Neuronal stem cell (in vitro differentiated cells): Measurements from ENCODE around the gene KRT15.

ENCODE experiments used
- DNase-seq: peaks from one replicate; pipeline ENCODE4 v3.0.0-alpha.2; 2013; ENCODE audit warnings: low spot score
- H2AFZ ChIP-seq: one replicate; pipeline ENCODE4 v1.6.1; 2013; ENCODE audit warnings: mild to moderate bottlenecking, low read length, inconsistent platforms
- H2AK5ac ChIP-seq: 2 replicates; pipeline ENCODE4 v1.6.1; 2013; ENCODE audit warnings: low read depth, mild to moderate bottlenecking, inconsistent platforms, low read length, moderate library complexity, mixed read lengths
- H2BK120ac ChIP-seq: 2 replicates; pipeline ENCODE4 v1.6.1; 2013; ENCODE audit warnings: low read depth, mild to moderate bottlenecking, inconsistent platforms, low read length, moderate library complexity, mixed read lengths
- H2BK12ac ChIP-seq: one replicate; pipeline ENCODE4 v1.6.1; 2013; ENCODE audit warnings: low read length, inconsistent platforms
- H2BK15ac ChIP-seq: 2 replicates; pipeline ENCODE4 v1.6.1; 2013; ENCODE audit warnings: mild to moderate bottlenecking, low read length, inconsistent platforms, mixed read lengths
- H2BK5ac ChIP-seq: one replicate; pipeline ENCODE4 v1.6.1; 2013; ENCODE audit warnings: inconsistent platforms, mild to moderate bottlenecking, low read length, moderate library complexity
- H3K14ac ChIP-seq: one replicate; pipeline ENCODE4 v1.6.1; 2013; ENCODE audit warnings: low read length, inconsistent platforms
- H3K18ac ChIP-seq: 2 replicates; pipeline ENCODE4 v1.6.1; 2013; ENCODE audit warnings: low read length, inconsistent platforms
- H3K23ac ChIP-seq: 2 replicates; pipeline ENCODE4 v1.6.1; 2013; ENCODE audit warnings: low read depth, mild to moderate bottlenecking, mixed read lengths, low read length, inconsistent platforms; ENCODE audit not compliant: poor library complexity
- H3K27ac ChIP-seq: replicated peaks from 3 replicates; pipeline ENCODE4 v1.5.1; 2013; ENCODE audit warnings: low read length, inconsistent platforms
- H3K27me3 ChIP-seq, 3 experiments: 2 replicates each; pipeline ENCODE4 v1.6.1; 2013; ENCODE audit warnings: low read length in 3 of 3, mild to moderate bottlenecking in 2 of 3, inconsistent platforms in 1 of 3, low read depth in 1 of 3, mixed read lengths in 1 of 3, moderate library complexity in 1 of 3; ENCODE audit not compliant: control insufficient read depth in 3 of 3, insufficient read depth in 3 of 3
- H3K36me3 ChIP-seq, 2 donors: replicated peaks in 1 of 2; 2 replicates each; pipeline ENCODE4 v1.6.1; 2013; ENCODE audit warnings: low read length in 2 of 2; ENCODE audit not compliant: control insufficient read depth in 2 of 2, insufficient read depth in 2 of 2
- H3K4ac ChIP-seq: 2 replicates; pipeline ENCODE4 v1.6.1; 2013; ENCODE audit warnings: inconsistent platforms, mild to moderate bottlenecking, low read length, moderate library complexity
- H3K4me1 ChIP-seq, 2 donors: 1 replicate in 1 of 2; 2 replicates in 1 of 2; pipeline ENCODE4 v1.6.1; 2013; ENCODE audit warnings: low read length in 2 of 2, low read depth in 1 of 2; ENCODE audit not compliant: control insufficient read depth in 2 of 2, insufficient read depth in 1 of 2
- H3K4me2 ChIP-seq: one replicate; pipeline ENCODE4 v1.6.1; 2013; ENCODE audit warnings: mild to moderate bottlenecking, low read length, inconsistent platforms; ENCODE audit not compliant: insufficient read depth, poor library complexity, severe bottlenecking
- H3K4me3 ChIP-seq, 2 donors: 2 replicates each; pipeline ENCODE4 v1.5.1; 2013; ENCODE audit warnings: low read length in 2 of 2, mild to moderate bottlenecking in 2 of 2, inconsistent platforms in 1 of 2, moderate library complexity in 1 of 2
- H3K79me1 ChIP-seq: one replicate; pipeline ENCODE4 v1.6.1; 2013; ENCODE audit warnings: low read depth, mild to moderate bottlenecking, inconsistent platforms, low read length, moderate library complexity
- H3K9ac ChIP-seq: one replicate; pipeline ENCODE4 v1.6.1; 2013; ENCODE audit warnings: mild to moderate bottlenecking, low read depth, low read length, inconsistent platforms; ENCODE audit not compliant: poor library complexity
- H3K9me3 ChIP-seq, 2 donors: replicated peaks in 1 of 2; 2 replicates each; pipeline versions ENCODE3 to v1.6.1; 2013; ENCODE audit warnings: low read length in 2 of 2, mild to moderate bottlenecking in 2 of 2, inconsistent platforms in 1 of 2, low read depth in 1 of 2, mixed read lengths in 1 of 2, moderate library complexity in 1 of 2; ENCODE audit not compliant: control insufficient read depth in 2 of 2, insufficient read depth in 1 of 2
- H4K8ac ChIP-seq: one replicate; pipeline ENCODE4 v1.6.1; 2013; ENCODE audit warnings: low read depth, mild to moderate bottlenecking, inconsistent platforms, low read length, moderate library complexity
- H4K91ac ChIP-seq: one replicate; pipeline ENCODE4 v1.6.1; 2013; ENCODE audit warnings: low read length, low read depth, mild to moderate bottlenecking, inconsistent platforms; ENCODE audit not compliant: poor library complexity
- WGBS, 2 donors: extraction: QIAGEN DNeasy Blood & Tissue Kit; methylation state at CpG; one replicate each; pipeline ENCODE4 v1.1.7; 2013; ENCODE audit warnings: missing lambda C conversion rate in 2 of 2, mixed read lengths in 1 of 2; ENCODE audit not compliant: insufficient read length in 2 of 2, insufficient replicate concordance in 1 of 2; ENCODE audit errors: extremely low coverage in 2 of 2; 5-methylcytosine and 5-hydroxymethylcytosine counted together

Gene KRT15

DNA sequence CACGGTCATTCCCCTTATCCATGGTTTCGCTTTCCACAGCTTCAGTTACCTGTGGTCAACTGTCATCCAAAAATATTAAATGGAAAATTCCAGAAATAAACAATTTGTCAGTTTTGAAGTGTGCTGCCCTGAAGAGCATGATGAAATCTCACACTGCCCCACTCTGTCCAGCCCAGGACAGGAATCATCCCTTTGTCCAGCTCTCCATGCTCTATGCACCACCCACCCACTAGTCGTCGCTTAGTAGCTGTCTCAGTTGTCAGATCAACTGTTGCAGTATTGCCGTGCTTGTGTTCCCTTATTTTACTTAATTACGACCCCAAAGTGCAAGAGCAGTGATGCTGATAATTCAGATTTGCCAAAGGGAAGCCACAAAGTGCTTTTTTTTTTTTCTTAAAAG is 42.9 kb upstream of the KRT15 start:
- peaks cover 0 to 1% of the 10 kb centered on the region in 2 donors for H3K4me1 ChIP-seq
- H3K79me1 ChIP-seq = no peaks in the 10 kb centered on the region
- no peak overlapping the region for H3K4me2 ChIP-seq
- no peak overlapping the region for H3K18ac ChIP-seq
- H2BK15ac ChIP-seq = no peak overlapping the region
- H3K4ac ChIP-seq = no peak overlapping the region
- H3K14ac ChIP-seq = no peak overlapping the region
- H2BK120ac ChIP-seq = no peak overlapping the region
- H3K23ac ChIP-seq = no peak overlapping the region
- no peak overlapping the region for H2AK5ac ChIP-seq
- H2AFZ ChIP-seq = no peak overlapping the region
- H3K9me3 ChIP-seq = no peaks in the 10 kb centered on the region
- H4K91ac ChIP-seq = no peak overlapping the region
- H4K8ac ChIP-seq = no peak overlapping the region
- no peak overlapping the region for H3K27ac ChIP-seq
- WGBS, 2 donors = no CpG with 5 or more reads among the region's 6 CpGs
- H3K27me3 ChIP-seq = peaks cover 0 to 6% (median 0%) of the 10 kb centered on the region in 3 experiments
- H3K9ac ChIP-seq = no peak overlapping the region
- H2BK12ac ChIP-seq = no peak overlapping the region
- no peak overlapping the region for H3K4me3 ChIP-seq
- no peak overlapping the region for H2BK5ac ChIP-seq
- no peaks in the 10 kb centered on the region for H3K36me3 ChIP-seq
- no peak for DNase-seq

GRCh38 chr17:41559548-41559947 is 40.9 kb upstream of the KRT15 start:
- peaks cover 0 to 3% of the 10 kb centered on the region in 2 donors for H3K4me1 ChIP-seq
- H3K4me3 ChIP-seq = no peak overlapping the region
- H3K27ac ChIP-seq = no peak overlapping the region
- H3K4ac ChIP-seq = no peak overlapping the region
- no peak overlapping the region for H3K23ac ChIP-seq
- H3K36me3 ChIP-seq = no peaks in the 10 kb centered on the region
- no peak overlapping the region for H3K18ac ChIP-seq
- H3K4me2 ChIP-seq = no peak overlapping the region
- H2BK12ac ChIP-seq = no peak overlapping the region
- DNase-seq = no peak
- peaks cover 0 to 11% (median 0%) of the 10 kb centered on the region in 3 experiments for H3K27me3 ChIP-seq
- H2BK5ac ChIP-seq = no peak overlapping the region
- no peak overlapping the region for H2BK15ac ChIP-seq
- H3K9me3 ChIP-seq = no peaks in the 10 kb centered on the region
- H2AK5ac ChIP-seq = no peak overlapping the region
- no peak overlapping the region for H3K9ac ChIP-seq
- no peaks in the 10 kb centered on the region for H3K79me1 ChIP-seq
- no peak overlapping the region for H2AFZ ChIP-seq
- H3K14ac ChIP-seq = no peak overlapping the region
- WGBS, 2 donors = no CpG with 5 or more reads among the region's 2 CpGs
- no peak overlapping the region for H4K91ac ChIP-seq
- H2BK120ac ChIP-seq = no peak overlapping the region
- H4K8ac ChIP-seq = no peak overlapping the region

GRCh38 chr17:41556931-41557330 is 38.2 kb upstream of the KRT15 start:
- H3K14ac ChIP-seq = no peak overlapping the region
- H2BK12ac ChIP-seq = no peak overlapping the region
- no CpG with 5 or more reads among the region's 9 CpGs for WGBS, 2 donors

GRCh38 chr17:41556306-41556705 is 37.6 kb upstream of the KRT15 start:
- Histone ChIP-seq H3K27ac (no peak overlapping the region), H3K9ac (no peak overlapping the region), H3K4me1 (peaks cover 0 to 3% of the 10 kb centered on the region in 2 donors), H3K23ac (no peak overlapping the region), H2AFZ (no peak overlapping the region), H3K79me1 (no peaks in the 10 kb centered on the region), H3K4me2 (no peak overlapping the region), H2BK120ac (no peak overlapping the region), H3K27me3 (peaks cover 0 to 11% (median 0%) of the 10 kb centered on the region in 3 experiments), H2BK12ac (no peak overlapping the region), H3K14ac (no peak overlapping the region), H4K8ac (no peak overlapping the region), H3K9me3 (no peaks in the 10 kb centered on the region), H3K4me3 (no peak overlapping the region), H2BK5ac (no peak overlapping the region), H2AK5ac (no peak overlapping the region), H3K4ac (no peak overlapping the region), H2BK15ac (no peak overlapping the region), H3K18ac (no peak overlapping the region), H3K36me3 (no peaks in the 10 kb centered on the region), H4K91ac (no peak overlapping the region)
- DNase-seq = no peak
- WGBS, 2 donors = no CpG with 5 or more reads among the region's 5 CpGs

More at GRCh38 chr17:41556931-41557330, 38.2 kb upstream of the KRT15 start:
- no peak overlapping the region for H3K4me2 ChIP-seq
- no peak overlapping the region for H2BK120ac ChIP-seq
- H4K91ac ChIP-seq = no peak overlapping the region
- no peaks in the 10 kb centered on the region for H3K9me3 ChIP-seq
- H3K36me3 ChIP-seq = no peaks in the 10 kb centered on the region
- H3K4ac ChIP-seq = no peak overlapping the region
- no peak overlapping the region for H2BK15ac ChIP-seq
- no peak overlapping the region for H3K27ac ChIP-seq
- H3K9ac ChIP-seq = no peak overlapping the region
- H3K27me3 ChIP-seq = peaks cover 0 to 11% (median 0%) of the 10 kb centered on the region in 3 experiments
- H2BK5ac ChIP-seq = no peak overlapping the region
- H3K18ac ChIP-seq = no peak overlapping the region
- H3K23ac ChIP-seq = no peak overlapping the region
- no peaks in the 10 kb centered on the region for H3K79me1 ChIP-seq
- no peak overlapping the region for H2AK5ac ChIP-seq
- peaks cover 0 to 3% of the 10 kb centered on the region in 2 donors for H3K4me1 ChIP-seq
- H4K8ac ChIP-seq = peak overlapping the region; percentile 66
- H3K4me3 ChIP-seq = no peak overlapping the region
- no peak for DNase-seq
- no peak overlapping the region for H2AFZ ChIP-seq
